HCT116 (cell line): ENCODE data around the gene PIK3R6. TPM values are rescaled to one million over a fixed set of nuclear protein-coding genes. Genes with fewer than 3 reads are reported as not detected.

Experiments used
- ATAC-seq: fragments of 200-7000 bp; cut with Tn5 transposase; 2 replicates; pipeline ENCODE4 v1.9.1; 2020; ENCODE audit warnings: mild to moderate bottlenecking, moderate library complexity
- BruUV-seq: library from RNA; stranded (reverse); fragments of 400-500 nt; replicated peaks from 2 replicates; lab custom pipeline; 2021; lab: Mats Ljungman, UMichigan
- CTCF ChIA-PET: fragments of 300-600 bp; sonication (Branson Sonifier 250); formaldehyde crosslinking; loops from one replicate; lab custom pipeline; 2021; ENCODE audit warnings: antibody characterized with exemption; lab: Charles Lee
- POLR2A ChIA-PET: fragments of 300-600, 350-600 bp; sonication (Branson Sonifier 250); formaldehyde crosslinking; loops from one replicate; lab custom pipeline; 2021; ENCODE audit warnings: antibody characterized with exemption; lab: Charles Lee
- RAD21 ChIA-PET, 2 experiments: fragments of 300-600 bp; sonication (Branson Sonifier 250); formaldehyde crosslinking; loops; one replicate each; lab custom pipeline; 2023; ENCODE audit warnings: low total read pairs in 2 of 2; ENCODE audit not compliant: uncharacterized antibody in 2 of 2, unreplicated experiment in 2 of 2, low non-redundant PET in 1 of 2; lab: Charles Lee
- DNase-seq: peaks from one replicate; pipeline ENCODE4 v3.0.0-alpha.2; 2010; ENCODE audit warnings: low read depth, low spot score
- H2AFZ ChIP-seq: fragments of 200-600 bp; shearing (Covaris generic), sonication (generic); 2 replicates; pipeline ENCODE4 v1.6.1; 2017; ENCODE audit warnings: low read depth, mixed run types, mixed read lengths, antibody characterized with exemption, low read length; ENCODE audit not compliant: poor library complexity, severe bottlenecking
- H3K27ac ChIP-seq: 2 replicates; pipeline ENCODE4 v1.5.1; 2012; ENCODE audit warnings: low read depth, low read length
- H3K27me3 ChIP-seq: fragments of 200-600 bp; sonication (generic); 2 replicates; pipeline ENCODE4 v1.6.1; 2016; ENCODE audit warnings: mixed run types, low read length, mixed read lengths; ENCODE audit not compliant: insufficient read depth
- H3K36me3 ChIP-seq, 2 experiments: fragments of 200-500 bp in 1 of 2; fragments of 200-600 bp in 1 of 2; sonication (Bioruptor generic) in 1 of 2; sonication (generic) in 1 of 2; 2 replicates each; pipeline versions ENCODE4 v1.5.1 to v1.6.1; 2014 to 2016; ENCODE audit warnings: low read length in 2 of 2, inconsistent platforms in 1 of 2, mixed read lengths in 1 of 2, mixed run types in 1 of 2; ENCODE audit not compliant: insufficient read depth in 2 of 2, control insufficient read depth in 1 of 2
- H3K4me1 ChIP-seq, 2 experiments: fragments of 200-600 bp in 1 of 2; sonication (generic) in 1 of 2; 2 replicates each; pipeline versions ENCODE4 v1.5.1 to v1.6.1; 2012 to 2017; ENCODE audit warnings: low read length in 2 of 2, inconsistent platforms in 1 of 2, mild to moderate bottlenecking in 1 of 2, mixed read lengths in 1 of 2, mixed run types in 1 of 2, moderate library complexity in 1 of 2; ENCODE audit not compliant: insufficient read depth in 2 of 2, control insufficient read depth in 1 of 2
- H3K4me2 ChIP-seq: fragments of 200-600 bp; sonication (generic); 2 replicates; pipeline ENCODE4 v1.6.1; 2017; ENCODE audit warnings: mixed run types, low read length, mixed read lengths
- H3K4me3 ChIP-seq, 2 experiments: fragments of 200-600 bp in 1 of 2; sonication (generic) in 1 of 2; replicated peaks in 1 of 2; 2 replicates each; pipeline ENCODE4 v1.5.1; 2011 to 2016; ENCODE audit warnings: low read length in 2 of 2, control low read depth in 1 of 2, low read depth in 1 of 2, mild to moderate bottlenecking in 1 of 2, mixed read lengths in 1 of 2, mixed run types in 1 of 2
- H3K79me2 ChIP-seq: fragments of 200-600 bp; sonication (generic); 2 replicates; pipeline ENCODE4 v1.6.1; 2017; ENCODE audit warnings: mild to moderate bottlenecking, mixed run types, low read length, moderate library complexity, mixed read lengths; ENCODE audit not compliant: insufficient read depth
- H3K9ac ChIP-seq: fragments of 200-600 bp; sonication (generic); 2 replicates; pipeline ENCODE4 v1.6.1; 2016; ENCODE audit warnings: low read length, mixed read lengths
- H3K9me2 ChIP-seq: fragments of 200-600 bp; sonication (generic), shearing (Covaris generic); 2 replicates; pipeline ENCODE4 v1.6.1; 2017; ENCODE audit warnings: mixed run types, mild to moderate bottlenecking, moderate library complexity; ENCODE audit not compliant: insufficient read depth
- H3K9me3 ChIP-seq, 2 experiments: fragments of 200-500 bp in 1 of 2; fragments of 200-600 bp in 1 of 2; sonication (Bioruptor generic) in 1 of 2; sonication (generic) in 1 of 2; 2 replicates each; pipeline ENCODE4 v1.6.1; 2014 to 2017; ENCODE audit warnings: low read length in 2 of 2, mixed read lengths in 2 of 2, inconsistent platforms in 1 of 2, low read depth in 1 of 2, mild to moderate bottlenecking in 1 of 2, mixed run types in 1 of 2, moderate library complexity in 1 of 2; ENCODE audit not compliant: control insufficient read depth in 1 of 2, insufficient read depth in 1 of 2
- H4K20me1 ChIP-seq: fragments of 200-600 bp; sonication (generic), shearing (Covaris generic); 2 replicates; pipeline ENCODE4 v1.6.1; 2017; ENCODE audit warnings: mixed run types, mild to moderate bottlenecking, moderate library complexity; ENCODE audit not compliant: insufficient read depth
- CBX3 ChIP-seq: IDR thresholded peaks from 2 replicates; pipeline ENCODE4 v1.6.1; 2012; ENCODE audit warnings: low read depth
- CEBPB ChIP-seq: IDR thresholded peaks from 2 replicates; pipeline ENCODE4 v1.6.1; 2012; ENCODE audit warnings: low read depth
- ELF1 ChIP-seq: IDR thresholded peaks from 2 replicates; pipeline ENCODE4 v1.6.1; 2012; ENCODE audit warnings: low read depth, borderline replicate concordance
- EZH2 ChIP-seq: fragments of 200-600 bp; sonication (generic); IDR thresholded peaks from 2 replicates; pipeline ENCODE4 v1.6.1; 2017; ENCODE audit warnings: antibody characterized with exemption, mixed run types
- EZH2phosphoT487 ChIP-seq: fragments of 200-600 bp; IDR thresholded peaks from 2 replicates; pipeline ENCODE4 v1.6.1; 2018; ENCODE audit warnings: antibody characterized with exemption, borderline replicate concordance
- FOSL1 ChIP-seq: IDR thresholded peaks from 2 replicates; pipeline ENCODE4 v1.6.1; 2012; ENCODE audit warnings: low read depth
- JUND ChIP-seq: IDR thresholded peaks from 2 replicates; pipeline ENCODE4 v1.6.1; 2012
- POLR2A ChIP-seq: IDR thresholded peaks from 2 replicates; pipeline ENCODE4 v1.7.0; 2011; ENCODE audit warnings: borderline replicate concordance; ENCODE audit not compliant: insufficient read depth, insufficient read length; ENCODE audit errors: extremely low read depth
- SIN3A ChIP-seq: IDR thresholded peaks from 2 replicates; pipeline ENCODE4 v1.6.1; 2012; ENCODE audit warnings: low read depth
- SP1 ChIP-seq: IDR thresholded peaks from 2 replicates; pipeline ENCODE4 v1.6.1; 2012; ENCODE audit warnings: low read depth
- SRF ChIP-seq: IDR thresholded peaks from 2 replicates; pipeline ENCODE4 v1.6.1; 2012; ENCODE audit warnings: low read depth
- TCF7L2 ChIP-seq: IDR thresholded peaks from 2 replicates; pipeline ENCODE4 v1.7.0; 2011; ENCODE audit warnings: borderline replicate concordance, inconsistent platforms; ENCODE audit not compliant: insufficient read depth, insufficient read length; ENCODE audit errors: extremely low read depth
- YY1 ChIP-seq: IDR thresholded peaks from 2 replicates; pipeline ENCODE4 v1.6.1; 2011; ENCODE audit warnings: low read length, low read depth, moderate library complexity, mild to moderate bottlenecking; ENCODE audit not compliant: insufficient replicate concordance; ENCODE audit errors: extremely low read depth
- ZFX ChIP-seq: fragments of 450-650 bp; IDR thresholded peaks from 2 replicates; pipeline ENCODE4 v1.6.1; 2017
- intact Hi-C: fragments of 100-400 bp; cut with micrococcal nuclease; formaldehyde crosslinking; loops from 2 replicates; pipeline ENCODE4 v1.10.0; 2022
- total RNA-seq: library from RNA; stranded (reverse); gene quantifications from one replicate; pipeline ENCODE4 v1.2.1, GENCODE V29; 2021; ENCODE audit not compliant: unreplicated experiment
- TF ChIP-seq, protein P1 (sequence below): IDR thresholded peaks from 2 replicates; pipeline ENCODE4 v1.6.1; 2011; ENCODE audit warnings: mild to moderate bottlenecking, low read length, moderate library complexity; ENCODE audit not compliant: insufficient replicate concordance; ENCODE audit errors: extremely low read depth
- TF ChIP-seq, protein P2 (sequence below), 3 experiments: fragments of 200-600 bp in 1 of 3; sonication (generic) in 1 of 3; IDR thresholded peaks in 2 of 3; conservative IDR thresholded peaks in 1 of 3; 2 replicates each; pipeline ENCODE4 v1.5.1; 2012 to 2017; ENCODE audit warnings: low read depth in 2 of 3, low read length in 2 of 3, antibody characterized with exemption in 1 of 3, borderline replicate concordance in 1 of 3, control low read depth in 1 of 3, mild to moderate bottlenecking in 1 of 3, mixed read lengths in 1 of 3, mixed run types in 1 of 3, moderate library complexity in 1 of 3; ENCODE audit not compliant: insufficient read depth in 1 of 3
- TF ChIP-seq, protein P3 (sequence below): IDR thresholded peaks from 2 replicates; pipeline ENCODE4 v1.6.1; 2012; ENCODE audit warnings: low read depth
- TF ChIP-seq, protein P4 (sequence below): IDR thresholded peaks from 2 replicates; pipeline ENCODE4 v1.6.1; 2012

The PIK3R6 gene
- total RNA-seq, 1 experiment from 2014 or later, result 0.07 TPM

DNA sequence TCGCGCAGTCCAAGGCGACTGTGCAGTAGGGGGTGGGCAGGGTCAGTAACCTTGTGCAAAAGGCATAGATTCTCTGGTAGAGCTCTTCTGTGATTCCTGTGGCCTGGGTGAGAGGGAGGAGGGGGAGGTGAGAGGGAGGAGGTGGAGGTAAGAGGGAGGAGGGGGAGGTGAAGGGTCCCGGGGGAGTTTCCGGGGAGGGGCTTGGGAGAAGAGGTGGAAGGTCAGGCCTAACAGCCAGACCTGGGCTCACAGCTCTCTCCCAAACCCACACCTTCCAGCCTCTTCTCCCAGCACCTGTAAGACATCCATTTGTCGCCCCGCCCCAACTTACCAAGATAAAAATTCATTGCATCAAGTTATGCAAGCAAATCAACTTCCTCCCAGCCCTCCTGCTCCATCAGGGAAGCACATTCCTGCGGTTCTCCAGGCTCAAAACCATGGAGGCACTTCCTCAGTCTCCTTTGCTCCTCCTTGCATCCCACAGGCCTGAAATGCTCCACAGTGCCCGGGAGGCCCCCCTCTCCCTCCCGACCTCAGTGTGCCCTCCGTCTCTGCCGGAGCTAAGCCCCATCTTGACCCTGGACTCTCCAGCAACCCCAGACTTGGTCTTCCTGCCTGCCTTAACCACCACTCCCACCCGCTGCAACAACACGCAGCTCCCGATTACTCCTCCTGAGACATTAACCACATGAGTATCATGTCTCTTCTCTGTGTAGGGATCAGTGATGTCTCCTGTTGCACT lies 30.5 kb downstream of the PIK3R6 start:
- Histone ChIP-seq H3K4me2 (no peak overlapping the region), H4K20me1 (no peaks in the 10 kb centered on the region; the same call in 1 of the 2 replicates), H3K9me3 (no peaks in the 10 kb centered on the region), H3K4me3 (no peak overlapping the region), H3K9me2 (no peaks in the 10 kb centered on the region), H2AFZ (no peak overlapping the region), H3K27me3 (no peaks in the 10 kb centered on the region), H3K9ac (no peak overlapping the region), H3K79me2 (no peaks in the 10 kb centered on the region), H3K4me1 (no peaks in the 10 kb centered on the region), H3K36me3 (no peaks in the 10 kb centered on the region), H3K27ac (no peak overlapping the region)
- intact Hi-C loops, result no loop called here
- DNase-seq, result no peak
- POLR2A ChIA-PET, result no interaction called here
- TF ChIP-seq SP1, result no peak
- TF ChIP-seq YY1, result no peak
- no peak for TF ChIP-seq EZH2phosphoT487
- no peak for TF ChIP-seq ZFX
- no peak for TF ChIP-seq EZH2
- TF ChIP-seq, protein P1, sequence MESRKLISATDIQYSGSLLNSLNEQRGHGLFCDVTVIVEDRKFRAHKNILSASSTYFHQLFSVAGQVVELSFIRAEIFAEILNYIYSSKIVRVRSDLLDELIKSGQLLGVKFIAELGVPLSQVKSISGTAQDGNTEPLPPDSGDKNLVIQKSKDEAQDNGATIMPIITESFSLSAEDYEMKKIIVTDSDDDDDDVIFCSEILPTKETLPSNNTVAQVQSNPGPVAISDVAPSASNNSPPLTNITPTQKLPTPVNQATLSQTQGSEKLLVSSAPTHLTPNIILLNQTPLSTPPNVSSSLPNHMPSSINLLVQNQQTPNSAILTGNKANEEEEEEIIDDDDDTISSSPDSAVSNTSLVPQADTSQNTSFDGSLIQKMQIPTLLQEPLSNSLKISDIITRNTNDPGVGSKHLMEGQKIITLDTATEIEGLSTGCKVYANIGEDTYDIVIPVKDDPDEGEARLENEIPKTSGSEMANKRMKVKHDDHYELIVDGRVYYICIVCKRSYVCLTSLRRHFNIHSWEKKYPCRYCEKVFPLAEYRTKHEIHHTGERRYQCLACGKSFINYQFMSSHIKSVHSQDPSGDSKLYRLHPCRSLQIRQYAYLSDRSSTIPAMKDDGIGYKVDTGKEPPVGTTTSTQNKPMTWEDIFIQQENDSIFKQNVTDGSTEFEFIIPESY, result no peak
- TF ChIP-seq, protein P2, sequence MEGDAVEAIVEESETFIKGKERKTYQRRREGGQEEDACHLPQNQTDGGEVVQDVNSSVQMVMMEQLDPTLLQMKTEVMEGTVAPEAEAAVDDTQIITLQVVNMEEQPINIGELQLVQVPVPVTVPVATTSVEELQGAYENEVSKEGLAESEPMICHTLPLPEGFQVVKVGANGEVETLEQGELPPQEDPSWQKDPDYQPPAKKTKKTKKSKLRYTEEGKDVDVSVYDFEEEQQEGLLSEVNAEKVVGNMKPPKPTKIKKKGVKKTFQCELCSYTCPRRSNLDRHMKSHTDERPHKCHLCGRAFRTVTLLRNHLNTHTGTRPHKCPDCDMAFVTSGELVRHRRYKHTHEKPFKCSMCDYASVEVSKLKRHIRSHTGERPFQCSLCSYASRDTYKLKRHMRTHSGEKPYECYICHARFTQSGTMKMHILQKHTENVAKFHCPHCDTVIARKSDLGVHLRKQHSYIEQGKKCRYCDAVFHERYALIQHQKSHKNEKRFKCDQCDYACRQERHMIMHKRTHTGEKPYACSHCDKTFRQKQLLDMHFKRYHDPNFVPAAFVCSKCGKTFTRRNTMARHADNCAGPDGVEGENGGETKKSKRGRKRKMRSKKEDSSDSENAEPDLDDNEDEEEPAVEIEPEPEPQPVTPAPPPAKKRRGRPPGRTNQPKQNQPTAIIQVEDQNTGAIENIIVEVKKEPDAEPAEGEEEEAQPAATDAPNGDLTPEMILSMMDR (IDR thresholded peaks at IDR 0.05 in 2 of 3, conservative IDR thresholded peaks at IDR 0.05 in 1 of 3; ENCODE audit: borderline replicate concordance in 1 of 3, insufficient read depth in 1 of 3, low read depth in 2 of 3, low read length in 2 of 3), result no peak
- TF ChIP-seq POLR2A, result no peak
- TF ChIP-seq CBX3, result no peak
- no peak for TF ChIP-seq SRF
- TF ChIP-seq SIN3A, result no peak
- no peak for TF ChIP-seq TCF7L2
- no peak for TF ChIP-seq CEBPB
- TF ChIP-seq FOSL1, result no peak
- TF ChIP-seq ELF1, result no peak
- TF ChIP-seq, protein P3, sequence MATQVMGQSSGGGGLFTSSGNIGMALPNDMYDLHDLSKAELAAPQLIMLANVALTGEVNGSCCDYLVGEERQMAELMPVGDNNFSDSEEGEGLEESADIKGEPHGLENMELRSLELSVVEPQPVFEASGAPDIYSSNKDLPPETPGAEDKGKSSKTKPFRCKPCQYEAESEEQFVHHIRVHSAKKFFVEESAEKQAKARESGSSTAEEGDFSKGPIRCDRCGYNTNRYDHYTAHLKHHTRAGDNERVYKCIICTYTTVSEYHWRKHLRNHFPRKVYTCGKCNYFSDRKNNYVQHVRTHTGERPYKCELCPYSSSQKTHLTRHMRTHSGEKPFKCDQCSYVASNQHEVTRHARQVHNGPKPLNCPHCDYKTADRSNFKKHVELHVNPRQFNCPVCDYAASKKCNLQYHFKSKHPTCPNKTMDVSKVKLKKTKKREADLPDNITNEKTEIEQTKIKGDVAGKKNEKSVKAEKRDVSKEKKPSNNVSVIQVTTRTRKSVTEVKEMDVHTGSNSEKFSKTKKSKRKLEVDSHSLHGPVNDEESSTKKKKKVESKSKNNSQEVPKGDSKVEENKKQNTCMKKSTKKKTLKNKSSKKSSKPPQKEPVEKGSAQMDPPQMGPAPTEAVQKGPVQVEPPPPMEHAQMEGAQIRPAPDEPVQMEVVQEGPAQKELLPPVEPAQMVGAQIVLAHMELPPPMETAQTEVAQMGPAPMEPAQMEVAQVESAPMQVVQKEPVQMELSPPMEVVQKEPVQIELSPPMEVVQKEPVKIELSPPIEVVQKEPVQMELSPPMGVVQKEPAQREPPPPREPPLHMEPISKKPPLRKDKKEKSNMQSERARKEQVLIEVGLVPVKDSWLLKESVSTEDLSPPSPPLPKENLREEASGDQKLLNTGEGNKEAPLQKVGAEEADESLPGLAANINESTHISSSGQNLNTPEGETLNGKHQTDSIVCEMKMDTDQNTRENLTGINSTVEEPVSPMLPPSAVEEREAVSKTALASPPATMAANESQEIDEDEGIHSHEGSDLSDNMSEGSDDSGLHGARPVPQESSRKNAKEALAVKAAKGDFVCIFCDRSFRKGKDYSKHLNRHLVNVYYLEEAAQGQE, result no peak
- TF ChIP-seq, protein P4, sequence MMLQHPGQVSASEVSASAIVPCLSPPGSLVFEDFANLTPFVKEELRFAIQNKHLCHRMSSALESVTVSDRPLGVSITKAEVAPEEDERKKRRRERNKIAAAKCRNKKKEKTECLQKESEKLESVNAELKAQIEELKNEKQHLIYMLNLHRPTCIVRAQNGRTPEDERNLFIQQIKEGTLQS, result no peak
- no peak for TF ChIP-seq JUND
- TF ChIP-seq, all 23 proteins: peak for 0
- no peak for ATAC-seq
- RAD21 ChIA-PET, result no interaction called here
- no TSS peak for BruUV-seq
- CTCF ChIA-PET, result no interaction called here
